Hematopoietic multipotent progenitor cell treated with erythropoietin and hydrocortisone succinate and interleukin-3 and kit ligand, for 15 days (in vitro differentiated cells): Measurements from ENCODE around the gene PLA2G4D.

Experiments
- DNase-seq: peaks from one replicate; pipeline ENCODE4 v3.0.0-alpha.2; 2015; ENCODE audit warnings: low spot score

The PLA2G4D gene

GRCh38 chr15:42094512-42094963 lies at the start of gene PLA2G4D:
PLA2G4D (minus strand) TSS chr15:42094562; CDS start chr15:42094459, 103 bp downstream.
- no peak for DNase-seq

- DNase-seq = no peak
Observed at GRCh38 chr15:42143356-42143755, 49.0 kb upstream of the PLA2G4D start.

GRCh38 chr15:42141795-42142667 lies 47.7 kb upstream of the PLA2G4D start:
- DNase-seq = no peak

- no peak for DNase-seq
Observed at GRCh38 chr15:42141246-42141645, 46.9 kb upstream of the PLA2G4D start.

GRCh38 chr15:42140383-42141070 lies 46.2 kb upstream of the PLA2G4D start:
- no peak for DNase-seq

- no peak for DNase-seq
Observed at GRCh38 chr15:42139596-42139995, 45.2 kb upstream of the PLA2G4D start.

GRCh38 chr15:42138968-42139386 lies 44.6 kb upstream of the PLA2G4D start:
- DNase-seq = no peak

- DNase-seq = no peak
Observed at GRCh38 chr15:42138411-42138810, 44.0 kb upstream of the PLA2G4D start.

GRCh38 chr15:42137461-42138261 lies 43.3 kb upstream of the PLA2G4D start:
- DNase-seq = peak; percentile 25

GRCh38 chr15:42136513-42136912 lies 42.2 kb upstream of the PLA2G4D start:
- no peak for DNase-seq

- DNase-seq = no peak
Observed at GRCh38 chr15:42135351-42135750, 41.0 kb upstream of the PLA2G4D start.

- no peak for DNase-seq
Observed at GRCh38 chr15:42134617-42135245, 40.4 kb upstream of the PLA2G4D start.

GRCh38 chr15:42133886-42134502 lies 39.6 kb upstream of the PLA2G4D start:
- peak; percentile 13 for DNase-seq

GRCh38 chr15:42133356-42133755 lies 39.0 kb upstream of the PLA2G4D start:
- DNase-seq = no peak

- DNase-seq = no peak
Observed at GRCh38 chr15:42131826-42132806, 37.8 kb upstream of the PLA2G4D start.

- DNase-seq = no peak
Observed at GRCh38 chr15:42131006-42131405, 36.6 kb upstream of the PLA2G4D start.

GRCh38 chr15:42130246-42130986 lies 36.1 kb upstream of the PLA2G4D start:
- DNase-seq = no peak

GRCh38 chr15:42129364-42129763 lies 35.0 kb upstream of the PLA2G4D start:
- no peak for DNase-seq

- no peak for DNase-seq
Observed at GRCh38 chr15:42128476-42128875, 34.1 kb upstream of the PLA2G4D start.
